Stimulated activated CD4-positive, alpha-beta T cell treated with anti-CD3 and anti-CD28 coated beads, Interleukin-15, amount 100 ng/mL, for 24 hours (primary cell): Measurements from ENCODE around the gene PGAP3.
A peak's percentile ranks its signal among the peaks of the same experiment; 100 is the strongest.

ENCODE experiments used
- DNase-seq: peaks from one replicate; pipeline ENCODE4 v3.0.0-alpha.2; 2020

The PGAP3 gene

GRCh38 chr17:39659279-39660010, 28.4 kb downstream of the PGAP3 start:
- DNase-seq = no peak

- DNase-seq = no peak
Observed at GRCh38 chr17:39658760-39659159, 29.1 kb downstream of the PGAP3 start.

- DNase-seq = no peak
Observed at GRCh38 chr17:39658346-39658745, 29.5 kb downstream of the PGAP3 start.

- no peak for DNase-seq
Observed at GRCh38 chr17:39655105-39655504, 32.8 kb downstream of the PGAP3 start.

- DNase-seq = peak; percentile 88
Observed at GRCh38 chr17:39653662-39654331, 34.1 kb downstream of the PGAP3 start.

GRCh38 chr17:39653316-39653661, 34.6 kb downstream of the PGAP3 start:
- DNase-seq = no peak

- no peak for DNase-seq
Observed at GRCh38 chr17:39652587-39653315, 35.1 kb downstream of the PGAP3 start.

- no peak for DNase-seq
Observed at GRCh38 chr17:39651923-39652586, 35.8 kb downstream of the PGAP3 start.

- DNase-seq = no peak
Observed at GRCh38 chr17:39650121-39650579, 37.7 kb downstream of the PGAP3 start.

GRCh38 chr17:39648616-39649366, 39.1 kb downstream of the PGAP3 start:
- no peak for DNase-seq

- no peak for DNase-seq
Observed at GRCh38 chr17:39647256-39647655, 40.6 kb downstream of the PGAP3 start.

- DNase-seq = no peak
Observed at GRCh38 chr17:39643271-39643670, 44.6 kb downstream of the PGAP3 start.

- no peak for DNase-seq
Observed at GRCh38 chr17:39642291-39643074, 45.4 kb downstream of the PGAP3 start.

GRCh38 chr17:39641883-39642282, 46.0 kb downstream of the PGAP3 start:
- DNase-seq = no peak

GRCh38 chr17:39641097-39641496, 46.8 kb downstream of the PGAP3 start:
- DNase-seq = no peak

GRCh38 chr17:39640591-39641031, 47.2 kb downstream of the PGAP3 start:
- DNase-seq = no peak

GRCh38 chr17:39639566-39640458, 48.0 kb downstream of the PGAP3 start:
- DNase-seq = no peak

- DNase-seq = no peak
Observed at GRCh38 chr17:39639043-39639442, 48.8 kb downstream of the PGAP3 start.

GRCh38 chr17:39638317-39638716, 49.5 kb downstream of the PGAP3 start:
- DNase-seq = no peak

- peak; percentile 97 for DNase-seq
Observed at GRCh38 chr17:39636927-39637736, 50.7 kb downstream of the PGAP3 start, which contains the start of gene STARD3. STARD3 (plus strand) TSS chr17:39637144; CDS start chr17:39653532, 16,388 bp downstream.
